Gastroesophageal sphincter (tissue), 4 donors: ENCODE data around the gene SCAMP1. TPM values are rescaled to one million over a fixed set of nuclear protein-coding genes. Genes with fewer than 3 reads are reported as not detected.

Experiments used
- ATAC-seq: fragments of 150-250 bp; one replicate; pipeline ENCODE4 v1.9.1; 2016; ENCODE audit warnings: mild to moderate bottlenecking, moderate library complexity
- H3K27ac ChIP-seq, 4 donors: fragments of 200-600 bp; sonication (generic) in 3 of 4; 1 replicate in 3 of 4; 2 replicates in 1 of 4; pipeline ENCODE4 v1.5.1; 2016 to 2019
- H3K27me3 ChIP-seq: fragments of 200-600 bp; sonication (generic); one replicate; pipeline ENCODE4 v1.5.1; 2019
- H3K36me3 ChIP-seq, 2 donors: fragments of 200-600 bp; sonication (generic); one replicate each; pipeline ENCODE4 v1.5.1; 2019; ENCODE audit warnings: control low read depth in 1 of 2
- H3K4me1 ChIP-seq, 3 donors: fragments of 200-600 bp; sonication (generic); 1 replicate in 2 of 3; 2 replicates in 1 of 3; pipeline ENCODE4 v1.5.1; 2016 to 2019; ENCODE audit warnings: control low read depth in 2 of 3
- H3K4me3 ChIP-seq, 2 donors: fragments of 200-600 bp; sonication (generic); one replicate each; pipeline ENCODE4 v1.5.1; 2019; ENCODE audit warnings: mild to moderate bottlenecking in 1 of 2, moderate library complexity in 1 of 2
- H3K9me3 ChIP-seq, 3 donors: fragments of 200-600 bp; sonication (generic); one replicate each; pipeline ENCODE4 v1.5.1; 2017 to 2019; ENCODE audit warnings: control low read depth in 2 of 3
- CTCF ChIP-seq, 4 experiments: fragments of 200-600 bp in 2 of 4; fragments of 450-650 bp in 2 of 4; sonication (generic) in 1 of 4; IDR thresholded peaks; one replicate each; pipeline ENCODE4 v1.5.1; 2017 to 2019; ENCODE audit warnings: antibody characterized with exemption in 4 of 4, mild to moderate bottlenecking in 2 of 4, moderate library complexity in 2 of 4
- EP300 ChIP-seq: sonication (generic); formaldehyde crosslinking; IDR thresholded peaks from one replicate; pipeline ENCODE4 v1.6.1; 2017; ENCODE audit warnings: antibody characterized with exemption, mild to moderate bottlenecking
- POLR2A ChIP-seq, 2 donors: fragments of 450-650 bp; IDR thresholded peaks; one replicate each; pipeline ENCODE4 v1.6.1; 2017; ENCODE audit warnings: antibody characterized with exemption in 2 of 2, mild to moderate bottlenecking in 2 of 2, moderate library complexity in 1 of 2
- POLR2AphosphoS5 ChIP-seq: sonication (generic); formaldehyde crosslinking; IDR thresholded peaks from one replicate; pipeline ENCODE4 v1.6.1; 2017; ENCODE audit warnings: antibody characterized with exemption
- WGBS, 2 donors: methylation state at CpG; one replicate each; pipeline ENCODE4 v1.1.5; 2018; ENCODE audit warnings: low coverage in 1 of 2; 5-methylcytosine and 5-hydroxymethylcytosine counted together
- total RNA-seq, 4 donors: library from RNA; depleted of rRNA; stranded (reverse); fragments of >200 nt; gene quantifications; one replicate each; pipeline ENCODE4 v1.1.0, GENCODE V29; 2016

Gene SCAMP1
- total RNA-seq, 4 donors from 2014 or later = 32.1 to 45.8 (median 38.9) TPM

DNA sequence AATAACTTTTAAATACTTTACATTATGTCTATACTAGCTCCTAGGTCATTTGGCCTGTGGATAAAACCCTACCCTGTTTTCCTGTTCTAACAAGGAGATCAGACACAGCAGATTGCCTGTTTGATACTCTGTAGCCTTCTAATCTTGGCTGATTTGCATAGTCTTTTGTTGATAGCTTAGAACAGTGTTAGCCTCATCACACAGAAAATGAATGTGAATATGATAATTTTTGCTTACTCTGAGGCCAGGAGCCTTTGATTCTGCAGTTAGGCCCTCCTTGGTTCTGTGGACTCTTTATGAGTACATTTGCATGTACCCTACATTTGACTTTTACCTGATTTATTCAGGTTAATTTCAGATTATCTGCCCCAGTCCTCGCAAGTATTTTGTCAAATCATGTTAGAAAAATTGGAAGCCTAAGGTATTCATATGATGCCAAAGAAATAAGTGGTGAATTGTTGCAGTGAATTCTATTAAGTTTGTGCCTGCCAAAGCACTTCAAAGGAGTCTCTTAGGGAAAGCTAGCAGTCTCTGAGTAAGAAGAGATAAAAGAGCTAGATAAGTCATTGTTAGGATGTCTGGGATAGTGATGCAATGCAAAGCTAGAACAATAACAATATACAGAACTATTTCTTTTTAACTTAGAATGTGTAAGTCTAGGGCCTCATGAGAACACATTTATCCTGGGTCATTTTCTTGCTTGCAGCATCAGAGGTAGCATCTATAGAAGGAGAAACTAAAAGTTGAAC is 56.4 kb downstream of the SCAMP1 start:
- Histone ChIP-seq H3K27ac (no peak overlapping the region), H3K4me3 (no peak overlapping the region), H3K36me3 (peaks cover 0 to 34% of the 10 kb centered on the region in 2 donors), H3K27me3 (no peaks in the 10 kb centered on the region), H3K4me1 (peaks cover 0 to 4% (median 0%) of the 10 kb centered on the region in 3 donors), H3K9me3 (no peaks in the 10 kb centered on the region)
- no peak for ATAC-seq
- no peak for TF ChIP-seq POLR2A (IDR thresholded peaks at IDR 0.05)
- no peak for TF ChIP-seq POLR2AphosphoS5
- TF ChIP-seq CTCF (IDR thresholded peaks at IDR 0.05) = no peak
- TF ChIP-seq EP300 = no peak
- 83 to 90% methylated on average over 1 of the region's 1 CpG for WGBS, 2 donors

DNA sequence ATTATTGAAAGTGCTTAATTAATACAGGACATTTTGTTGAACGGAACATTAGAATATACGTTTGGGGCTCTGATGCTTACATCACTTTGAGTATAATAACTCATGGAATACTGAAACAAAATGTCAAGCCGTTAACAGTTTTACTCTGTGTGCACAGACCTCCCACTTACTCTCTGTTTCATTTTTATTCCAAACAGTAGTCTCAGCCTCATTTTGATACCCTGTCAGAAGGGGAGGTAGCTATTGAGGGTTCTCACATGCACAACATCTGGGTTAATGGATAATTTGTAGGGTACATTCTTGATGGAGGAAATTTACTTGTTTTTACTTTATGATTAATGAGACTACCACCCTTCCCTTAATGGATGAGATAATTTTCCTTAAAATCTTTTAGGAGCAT is 59.0 kb downstream of the SCAMP1 start:
- Histone ChIP-seq H3K4me3 (no peak overlapping the region), H3K9me3 (no peaks in the 10 kb centered on the region), H3K27ac (no peak overlapping the region), H3K27me3 (no peaks in the 10 kb centered on the region), H3K36me3 (peaks cover 0 to 34% of the 10 kb centered on the region in 2 donors), H3K4me1 (no peaks in the 10 kb centered on the region)
- WGBS, 2 donors = 52 to 62% methylated on average over 3 of the region's 3 CpGs
- ATAC-seq = no peak
- TF ChIP-seq CTCF (IDR thresholded peaks at IDR 0.05) (no peak), EP300 (no peak), POLR2A (IDR thresholded peaks at IDR 0.05) (no peak), POLR2AphosphoS5 (no peak)

DNA sequence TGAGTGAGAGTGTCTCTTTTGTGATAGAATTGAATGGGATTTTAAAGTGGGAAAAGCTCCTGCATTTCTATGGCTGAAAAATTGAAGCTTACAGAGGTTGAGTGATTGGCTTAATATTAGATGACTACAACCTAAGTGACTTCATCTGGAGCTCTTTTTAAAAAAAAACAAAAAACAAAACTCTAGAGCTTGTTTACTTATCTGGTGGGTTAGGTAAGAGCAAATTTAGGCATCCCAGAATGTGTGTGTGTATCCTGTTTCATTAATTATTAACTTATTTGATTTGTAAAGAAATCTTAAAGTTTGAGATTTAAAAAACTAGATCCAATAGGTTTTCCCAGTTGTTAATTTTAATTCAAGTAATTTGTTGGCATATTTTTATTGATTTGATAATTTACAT is 60.1 kb downstream of the SCAMP1 start:
- Histone ChIP-seq H3K4me1 (no peaks in the 10 kb centered on the region), H3K9me3 (no peaks in the 10 kb centered on the region), H3K36me3 (peaks cover 0 to 33% of the 10 kb centered on the region in 2 donors), H3K27me3 (no peaks in the 10 kb centered on the region), H3K27ac (no peak overlapping the region), H3K4me3 (no peak overlapping the region)
- TF ChIP-seq EP300 (no peak), POLR2A (IDR thresholded peaks at IDR 0.05) (no peak), POLR2AphosphoS5 (no peak), CTCF (IDR thresholded peaks at IDR 0.05) (no peak)
- no peak for ATAC-seq

GRCh38 chr5:78424665-78425064 is 64.2 kb downstream of the SCAMP1 start:
- no peak for ATAC-seq
- H3K27me3 ChIP-seq = no peaks in the 10 kb centered on the region
- H3K4me3 ChIP-seq = no peak overlapping the region
- WGBS, 2 donors = 89 to 91% methylated on average over 3 of the region's 3 CpGs
- TF ChIP-seq POLR2AphosphoS5 = no peak
- no peak for TF ChIP-seq EP300
- no peak for TF ChIP-seq CTCF (IDR thresholded peaks at IDR 0.05)
- TF ChIP-seq POLR2A (IDR thresholded peaks at IDR 0.05) = no peak
- H3K27ac ChIP-seq = no peak overlapping the region
- H3K36me3 ChIP-seq = peaks cover 0 to 30% of the 10 kb centered on the region in 2 donors
- no peaks in the 10 kb centered on the region for H3K9me3 ChIP-seq
- H3K4me1 ChIP-seq = no peaks in the 10 kb centered on the region

DNA sequence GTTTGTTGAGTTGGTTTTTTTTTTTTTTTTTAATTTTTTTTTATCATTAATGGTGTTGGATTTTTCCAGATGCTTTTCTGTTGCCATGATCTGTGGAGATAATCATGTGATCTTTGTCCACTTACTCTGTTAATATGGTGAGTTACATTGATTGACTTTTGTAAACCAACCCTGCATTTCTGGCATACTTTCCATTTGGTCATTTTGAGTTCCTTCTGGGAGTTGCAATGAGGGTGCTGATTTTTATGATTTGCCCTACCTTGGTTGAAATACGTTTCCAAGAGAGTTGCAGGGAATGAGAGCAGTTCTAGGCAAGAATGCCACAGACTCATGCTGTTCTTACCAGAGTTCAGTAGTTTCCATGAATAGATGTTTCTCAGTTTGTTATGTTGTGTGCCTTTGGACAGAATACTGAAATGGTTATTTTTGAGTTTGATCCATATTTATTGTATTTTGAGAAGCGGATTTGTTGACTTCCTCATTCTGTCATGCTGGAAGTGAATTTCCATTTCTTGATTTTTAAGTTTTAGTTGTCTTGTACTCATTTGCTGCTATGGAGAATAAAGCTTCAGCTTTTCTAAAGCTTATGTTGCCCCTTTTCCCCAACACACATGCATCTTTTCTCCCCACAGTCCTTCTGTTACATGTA is 69.0 kb downstream of the SCAMP1 start:
- H3K9me3 ChIP-seq = no peaks in the 10 kb centered on the region
- TF ChIP-seq EP300 (no peak), POLR2A (IDR thresholded peaks at IDR 0.05) (no peak), CTCF (IDR thresholded peaks at IDR 0.05) (no peak), POLR2AphosphoS5 (no peak)
- no peaks in the 10 kb centered on the region for H3K27me3 ChIP-seq
- no peak overlapping the region for H3K4me3 ChIP-seq
- no peak for ATAC-seq
- no peak overlapping the region for H3K27ac ChIP-seq
- WGBS, 2 donors = 78 to 83% methylated on average over 2 of the region's 2 CpGs
- H3K4me1 ChIP-seq = no peaks in the 10 kb centered on the region
- peaks cover 0 to 29% of the 10 kb centered on the region in 2 donors for H3K36me3 ChIP-seq
